Activated T-cell treated with anti-CD3 and anti-CD28 coated beads, Interleukin-2, amount 50 U/mL, for 24 hours (primary cell): ENCODE results near the gene BMPR2.
"Not testable (repeated sequence)": the region's sequence is repeated elsewhere in the genome, so short reads cannot be mapped to it uniquely, and the experiment has no call there.

Experiments
- DNase-seq: peaks from one replicate; pipeline ENCODE4 v3.0.0-alpha.2; 2020
- H3K27ac Mint-ChIP-seq: 2 replicates; pipeline ENCODE4 v1.8.0; 2020; ENCODE audit warnings: mild to moderate bottlenecking, mixed read lengths
- H3K27me3 Mint-ChIP-seq: 2 replicates; pipeline ENCODE4 v1.8.0; 2020; ENCODE audit warnings: mixed read lengths
- H3K36me3 Mint-ChIP-seq: 2 replicates; pipeline ENCODE4 v1.8.0; 2020; ENCODE audit warnings: low read depth, mixed read lengths
- H3K4me1 Mint-ChIP-seq: 2 replicates; pipeline ENCODE4 v1.8.0; 2020; ENCODE audit warnings: low read depth, mixed read lengths
- H3K4me3 Mint-ChIP-seq: 2 replicates; pipeline ENCODE4 v1.8.0; 2020; ENCODE audit warnings: mild to moderate bottlenecking, moderate library complexity, mixed read lengths
- H3K9me3 Mint-ChIP-seq: 2 replicates; pipeline ENCODE4 v1.8.0; 2020; ENCODE audit warnings: mixed read lengths

BMPR2 gene

GRCh38 chr2:202555356-202555755, 179.2 kb downstream of the BMPR2 start:
- H3K4me1 Mint-ChIP-seq: peaks cover 4% of the 10 kb centered on the region
- no peaks in the 10 kb centered on the region for H3K9me3 Mint-ChIP-seq
- no peak overlapping the region for H3K27ac Mint-ChIP-seq
- no peak overlapping the region for H3K4me3 Mint-ChIP-seq
- H3K36me3 Mint-ChIP-seq: peaks cover 22% of the 10 kb centered on the region
- DNase-seq: no peak
- no peaks in the 10 kb centered on the region for H3K27me3 Mint-ChIP-seq

GRCh38 chr2:202560200-202560599, 184.1 kb downstream of the BMPR2 start:
- Mint-ChIP-seq H3K4me1 (peaks cover 3% of the 10 kb centered on the region), H3K27me3 (no peaks in the 10 kb centered on the region), H3K9me3 (no peaks in the 10 kb centered on the region), H3K4me3 (no peak overlapping the region), H3K27ac (no peak overlapping the region), H3K36me3 (peaks cover 13% of the 10 kb centered on the region)
- DNase-seq: no peak

GRCh38 chr2:202564226-202564625, 188.1 kb downstream of the BMPR2 start:
- H3K4me1 Mint-ChIP-seq: no peaks in the 10 kb centered on the region
- no peak overlapping the region for H3K27ac Mint-ChIP-seq
- H3K27me3 Mint-ChIP-seq: no peaks in the 10 kb centered on the region
- H3K4me3 Mint-ChIP-seq: no peak overlapping the region
- no peaks in the 10 kb centered on the region for H3K9me3 Mint-ChIP-seq
- no peak for DNase-seq
- no peaks in the 10 kb centered on the region for H3K36me3 Mint-ChIP-seq

GRCh38 chr2:202566286-202566685, 190.2 kb downstream of the BMPR2 start:
- no peaks in the 10 kb centered on the region for H3K36me3 Mint-ChIP-seq
- no peak overlapping the region for H3K27ac Mint-ChIP-seq
- H3K4me3 Mint-ChIP-seq: no peak overlapping the region
- no peaks in the 10 kb centered on the region for H3K9me3 Mint-ChIP-seq
- no peaks in the 10 kb centered on the region for H3K27me3 Mint-ChIP-seq
- no peak for DNase-seq
- peaks cover 1% of the 10 kb centered on the region for H3K4me1 Mint-ChIP-seq

GRCh38 chr2:202574541-202574940, 198.4 kb downstream of the BMPR2 start:
- Mint-ChIP-seq H3K9me3 (no peaks in the 10 kb centered on the region), H3K4me3 (no peak overlapping the region), H3K36me3 (no peaks in the 10 kb centered on the region), H3K27me3 (no peaks in the 10 kb centered on the region), H3K4me1 (peaks cover under 1% of the 10 kb centered on the region), H3K27ac (no peak overlapping the region)
- no peak for DNase-seq

GRCh38 chr2:202575194-202575593, 199.1 kb downstream of the BMPR2 start:
- not testable (repeated sequence) for H3K36me3 Mint-ChIP-seq, DNase-seq, H3K4me1 Mint-ChIP-seq, H3K27ac Mint-ChIP-seq, H3K9me3 Mint-ChIP-seq, H3K27me3 Mint-ChIP-seq, H3K4me3 Mint-ChIP-seq

GRCh38 chr2:202577250-202578183, 201.4 kb downstream of the BMPR2 start:
- no peak overlapping the region for H3K27ac Mint-ChIP-seq
- H3K4me3 Mint-ChIP-seq: no peak overlapping the region
- no peaks in the 10 kb centered on the region for H3K36me3 Mint-ChIP-seq
- H3K9me3 Mint-ChIP-seq: no peaks in the 10 kb centered on the region
- no peak for DNase-seq
- H3K4me1 Mint-ChIP-seq: peaks cover 1% of the 10 kb centered on the region
- no peaks in the 10 kb centered on the region for H3K27me3 Mint-ChIP-seq

- not testable (repeated sequence) for H3K4me3 Mint-ChIP-seq, H3K9me3 Mint-ChIP-seq, DNase-seq, H3K36me3 Mint-ChIP-seq, H3K4me1 Mint-ChIP-seq, H3K27me3 Mint-ChIP-seq
- H3K27ac Mint-ChIP-seq: peak overlapping the region; percentile 19
These were observed 206.7 kb downstream of the BMPR2 start for GRCh38 chr2:202582846-202583245.

GRCh38 chr2:202583709-202584219, 207.6 kb downstream of the BMPR2 start:
- Mint-ChIP-seq H3K4me1 (peaks cover 12% of the 10 kb centered on the region), H3K27ac (no peak overlapping the region), H3K36me3 (no peaks in the 10 kb centered on the region), H3K9me3 (peaks cover 3% of the 10 kb centered on the region), H3K4me3 (no peak overlapping the region), H3K27me3 (peaks cover 2% of the 10 kb centered on the region)
- DNase-seq: no peak

GRCh38 chr2:202588647-202589581, 212.8 kb downstream of the BMPR2 start:
- Mint-ChIP-seq H3K27me3 (peaks cover 2% of the 10 kb centered on the region), H3K27ac (peak overlapping the region; percentile 50), H3K4me1 (peaks cover 10% of the 10 kb centered on the region), H3K36me3 (no peaks in the 10 kb centered on the region), H3K4me3 (peak overlapping the region; percentile 29), H3K9me3 (no peaks in the 10 kb centered on the region)
- DNase-seq: peak; percentile 70

GRCh38 chr2:202589582-202589949, 213.4 kb downstream of the BMPR2 start:
- DNase-seq: no peak
- Mint-ChIP-seq H3K4me1 (peaks cover 10% of the 10 kb centered on the region), H3K36me3 (no peaks in the 10 kb centered on the region), H3K27me3 (peaks cover 2% of the 10 kb centered on the region), H3K4me3 (no peak overlapping the region), H3K27ac (no peak overlapping the region), H3K9me3 (no peaks in the 10 kb centered on the region)

- Mint-ChIP-seq H3K4me3 (no peak overlapping the region), H3K9me3 (no peaks in the 10 kb centered on the region), H3K27me3 (peaks cover 2% of the 10 kb centered on the region), H3K36me3 (no peaks in the 10 kb centered on the region), H3K27ac (no peak overlapping the region), H3K4me1 (peaks cover 18% of the 10 kb centered on the region)
- DNase-seq: no peak
These were observed 216.4 kb downstream of the BMPR2 start for GRCh38 chr2:202592566-202592965.

- Mint-ChIP-seq H3K27ac (no peak overlapping the region), H3K36me3 (no peaks in the 10 kb centered on the region), H3K27me3 (no peaks in the 10 kb centered on the region), H3K9me3 (no peaks in the 10 kb centered on the region), H3K4me3 (no peak overlapping the region), H3K4me1 (peaks cover 22% of the 10 kb centered on the region)
- no peak for DNase-seq
These were observed 223.0 kb downstream of the BMPR2 start for GRCh38 chr2:202599105-202599504.

- Mint-ChIP-seq H3K9me3 (no peaks in the 10 kb centered on the region), H3K4me1 (peaks cover 28% of the 10 kb centered on the region), H3K36me3 (no peaks in the 10 kb centered on the region), H3K4me3 (no peak overlapping the region), H3K27ac (no peak overlapping the region), H3K27me3 (no peaks in the 10 kb centered on the region)
- DNase-seq: no peak
These were observed 223.8 kb downstream of the BMPR2 start for GRCh38 chr2:202599911-202600310.
